Mucosa of stomach (tissue), 1 donor: ENCODE data around the gene KMO.

Experiments used
- H3K27me3 ChIP-seq: one replicate; pipeline ENCODE4 v1.7.0; 2013; ENCODE audit warnings: mild to moderate bottlenecking, low read length; ENCODE audit not compliant: control insufficient read depth, insufficient read depth
- H3K36me3 ChIP-seq: one replicate; pipeline ENCODE4 v1.7.0; 2013; ENCODE audit warnings: low read length; ENCODE audit not compliant: control insufficient read depth, insufficient read depth
- H3K4me1 ChIP-seq: one replicate; pipeline ENCODE4 v1.7.0; 2013; ENCODE audit warnings: mild to moderate bottlenecking, low read length; ENCODE audit not compliant: control insufficient read depth, insufficient read depth
- H3K4me3 ChIP-seq: one replicate; pipeline ENCODE4 v1.7.0; 2013; ENCODE audit warnings: low read length
- H3K9ac ChIP-seq: one replicate; pipeline ENCODE4 v1.7.0; 2013; ENCODE audit warnings: mild to moderate bottlenecking, low read length, moderate library complexity
- H3K9me3 ChIP-seq: one replicate; pipeline ENCODE4 v1.7.0; 2013; ENCODE audit warnings: mild to moderate bottlenecking, low read length, moderate library complexity; ENCODE audit not compliant: control insufficient read depth
- donor health status: Pancreatic carcinoma.

The KMO gene

DNA sequence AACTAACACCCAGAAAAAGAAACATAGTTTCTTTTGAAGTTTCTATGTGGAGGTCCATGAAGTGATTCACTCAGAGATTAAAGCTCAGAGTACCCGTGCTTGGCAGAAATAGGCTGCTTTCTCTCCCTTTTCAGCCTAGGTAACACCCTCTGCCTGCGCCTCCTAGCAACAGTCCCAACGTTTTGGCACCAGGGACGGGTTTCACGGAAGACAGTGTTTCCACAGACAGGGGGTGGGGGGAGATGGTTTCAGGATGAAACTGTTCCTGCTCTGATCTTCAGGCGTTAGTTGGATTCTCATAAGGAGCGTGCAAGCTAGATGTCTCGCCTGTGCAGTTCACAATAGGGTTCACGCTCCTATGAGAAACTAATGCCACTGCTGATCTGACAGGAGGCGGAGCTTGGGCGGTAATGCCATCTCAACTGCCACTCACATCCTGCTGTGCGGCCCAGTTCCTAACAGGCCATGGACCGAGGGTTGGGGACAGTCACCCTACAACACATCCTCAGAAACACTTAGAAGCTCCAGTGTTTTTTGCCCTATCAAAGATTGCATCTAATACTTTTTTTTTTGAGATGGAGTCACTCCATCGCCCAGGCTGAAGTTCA is 54.8 kb downstream of the KMO start:
- no peaks in the 10 kb centered on the region for H3K9me3 ChIP-seq
- H3K9ac ChIP-seq = no peak overlapping the region
- no peaks in the 10 kb centered on the region for H3K4me1 ChIP-seq
- no peaks in the 10 kb centered on the region for H3K36me3 ChIP-seq
- H3K27me3 ChIP-seq = no peaks in the 10 kb centered on the region
- H3K4me3 ChIP-seq = no peak overlapping the region

DNA sequence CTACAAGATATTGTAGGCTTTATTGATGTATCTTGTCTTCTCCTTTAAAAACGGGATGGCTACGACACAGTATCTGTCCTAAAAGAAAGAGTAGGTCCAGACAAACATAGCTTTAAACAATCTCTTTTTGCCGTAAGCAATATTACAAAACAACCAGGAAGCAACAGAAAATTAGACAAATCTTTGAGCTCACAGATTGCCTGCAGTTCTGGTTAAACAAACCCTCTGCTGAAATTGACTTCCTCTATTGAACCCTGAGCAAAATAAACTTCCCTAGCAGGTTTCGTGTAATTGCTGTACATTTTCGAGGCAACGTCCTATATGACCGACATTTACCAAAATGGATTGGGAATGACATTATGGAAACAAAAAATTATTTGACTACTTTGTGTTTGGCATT is 57.3 kb downstream of the KMO start:
- no peaks in the 10 kb centered on the region for H3K27me3 ChIP-seq
- H3K9me3 ChIP-seq = no peaks in the 10 kb centered on the region
- H3K36me3 ChIP-seq = no peaks in the 10 kb centered on the region
- no peak overlapping the region for H3K4me3 ChIP-seq
- no peaks in the 10 kb centered on the region for H3K4me1 ChIP-seq
- no peak overlapping the region for H3K9ac ChIP-seq

- Histone ChIP-seq H3K27me3 (no peaks in the 10 kb centered on the region), H3K36me3 (no peaks in the 10 kb centered on the region), H3K4me3 (no peak overlapping the region), H3K9me3 (no peaks in the 10 kb centered on the region), H3K9ac (no peak overlapping the region), H3K4me1 (no peaks in the 10 kb centered on the region)
These were observed 58.5 kb downstream of the KMO start for GRCh38 chr1:241590719-241591118.

GRCh38 chr1:241591317-241591716 is 59.1 kb downstream of the KMO start:
- no peaks in the 10 kb centered on the region for H3K36me3 ChIP-seq
- no peaks in the 10 kb centered on the region for H3K27me3 ChIP-seq
- no peaks in the 10 kb centered on the region for H3K4me1 ChIP-seq
- H3K9ac ChIP-seq = no peak overlapping the region
- no peak overlapping the region for H3K4me3 ChIP-seq
- H3K9me3 ChIP-seq = no peaks in the 10 kb centered on the region

- Histone ChIP-seq H3K9ac (no peak overlapping the region), H3K27me3 (no peaks in the 10 kb centered on the region), H3K4me1 (no peaks in the 10 kb centered on the region), H3K36me3 (no peaks in the 10 kb centered on the region), H3K4me3 (no peak overlapping the region), H3K9me3 (no peaks in the 10 kb centered on the region)
These were observed 59.6 kb downstream of the KMO start for GRCh38 chr1:241591736-241592135.

DNA sequence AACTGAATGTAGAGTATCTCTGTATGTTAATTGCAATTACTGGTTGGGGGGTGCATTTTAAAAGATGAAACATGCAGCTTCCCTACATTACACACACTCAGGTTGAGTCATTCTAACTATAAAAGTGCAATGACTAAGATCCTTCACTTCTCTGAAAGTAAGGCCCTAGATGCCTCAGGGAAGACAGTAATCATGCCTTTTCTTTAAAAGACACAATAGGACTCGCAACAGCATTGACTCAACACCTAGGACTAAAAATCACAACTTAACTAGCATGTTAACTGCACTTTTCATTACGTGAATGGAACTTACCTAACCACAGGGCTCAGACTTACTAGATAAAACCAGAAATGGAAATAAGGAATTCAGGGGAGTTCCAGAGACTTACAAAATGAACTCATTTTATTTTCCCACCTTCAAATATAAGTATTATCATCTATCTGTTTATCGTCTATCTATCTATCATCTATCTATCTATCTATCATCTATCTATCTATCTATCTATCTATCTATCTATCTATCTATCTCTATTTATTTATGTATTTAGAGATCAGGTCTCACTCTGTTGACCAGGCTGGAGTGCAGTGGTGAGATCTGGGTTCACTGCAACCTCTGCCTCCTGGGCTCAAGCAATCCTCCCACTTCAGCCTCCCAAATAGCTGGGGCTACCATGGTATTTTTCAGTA is 60.2 kb downstream of the KMO start:
- H3K9ac ChIP-seq = no peak overlapping the region
- no peaks in the 10 kb centered on the region for H3K27me3 ChIP-seq
- H3K9me3 ChIP-seq = no peaks in the 10 kb centered on the region
- no peaks in the 10 kb centered on the region for H3K36me3 ChIP-seq
- H3K4me1 ChIP-seq = no peaks in the 10 kb centered on the region
- no peak overlapping the region for H3K4me3 ChIP-seq

GRCh38 chr1:241593186-241593585 is 61.0 kb downstream of the KMO start:
- H3K4me1 ChIP-seq = no peaks in the 10 kb centered on the region
- no peaks in the 10 kb centered on the region for H3K36me3 ChIP-seq
- H3K9ac ChIP-seq = no peak overlapping the region
- H3K27me3 ChIP-seq = no peaks in the 10 kb centered on the region
- no peaks in the 10 kb centered on the region for H3K9me3 ChIP-seq
- no peak overlapping the region for H3K4me3 ChIP-seq

GRCh38 chr1:241596633-241597032 is 64.5 kb downstream of the KMO start:
- Histone ChIP-seq H3K4me3 (no peak overlapping the region), H3K9me3 (no peaks in the 10 kb centered on the region), H3K9ac (no peak overlapping the region)

DNA sequence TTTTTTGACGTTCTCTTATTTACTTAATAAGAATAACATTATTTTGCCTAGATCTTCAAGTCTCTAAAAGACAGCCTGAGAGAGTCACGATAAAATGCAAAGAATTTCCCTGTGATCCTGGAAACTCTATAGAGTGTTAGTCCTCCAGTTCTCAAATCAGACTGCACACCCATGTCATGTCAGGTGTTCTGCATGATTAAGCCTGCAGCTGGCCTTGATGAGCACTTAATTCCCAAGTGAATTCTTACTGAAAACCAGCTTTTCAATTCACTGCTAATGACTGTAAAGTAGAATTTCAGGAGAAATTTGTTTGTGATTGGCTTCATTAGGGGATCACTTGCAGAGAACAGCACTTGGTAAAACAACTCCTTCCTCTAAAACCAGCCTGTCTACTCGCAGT is 66.1 kb downstream of the KMO start:
- Histone ChIP-seq H3K9ac (no peak overlapping the region), H3K4me1 (no peaks in the 10 kb centered on the region), H3K9me3 (no peaks in the 10 kb centered on the region), H3K36me3 (no peaks in the 10 kb centered on the region), H3K4me3 (no peak overlapping the region), H3K27me3 (no peaks in the 10 kb centered on the region)

More at GRCh38 chr1:241596633-241597032, 64.5 kb downstream of the KMO start:
- Histone ChIP-seq H3K36me3 (no peaks in the 10 kb centered on the region), H3K27me3 (no peaks in the 10 kb centered on the region), H3K4me1 (no peaks in the 10 kb centered on the region)

DNA sequence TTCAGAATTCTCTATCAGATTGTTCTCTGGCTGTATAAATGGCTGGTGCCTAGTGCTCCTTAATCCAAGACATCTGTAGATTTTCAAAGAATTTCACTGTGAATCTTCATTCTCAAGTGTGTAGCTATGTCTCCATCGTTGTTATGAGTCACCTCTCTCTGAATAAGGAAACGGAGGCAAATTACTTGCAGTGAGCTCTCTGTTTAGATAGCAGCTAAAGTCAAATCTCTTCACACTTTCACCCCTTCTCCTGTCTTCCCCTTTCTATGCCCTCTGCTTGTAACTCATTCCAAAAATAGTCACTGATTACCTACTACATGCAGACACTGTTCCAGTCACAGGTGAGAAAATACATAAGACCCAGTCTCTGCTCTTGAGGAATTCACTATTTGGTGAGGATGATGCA is 68.3 kb downstream of the KMO start:
- Histone ChIP-seq H3K9ac (no peak overlapping the region), H3K27me3 (no peaks in the 10 kb centered on the region), H3K4me3 (no peak overlapping the region), H3K36me3 (no peaks in the 10 kb centered on the region), H3K9me3 (no peaks in the 10 kb centered on the region), H3K4me1 (no peaks in the 10 kb centered on the region)

- H3K4me3 ChIP-seq = no peak overlapping the region
- H3K36me3 ChIP-seq = no peaks in the 10 kb centered on the region
- H3K9ac ChIP-seq = no peak overlapping the region
- no peaks in the 10 kb centered on the region for H3K4me1 ChIP-seq
- no peaks in the 10 kb centered on the region for H3K27me3 ChIP-seq
- no peaks in the 10 kb centered on the region for H3K9me3 ChIP-seq
These were observed 71.6 kb downstream of the KMO start for GRCh38 chr1:241603731-241604245.

GRCh38 chr1:241605146-241605805 is 73.1 kb downstream of the KMO start:
- Histone ChIP-seq H3K36me3 (no peaks in the 10 kb centered on the region), H3K4me3 (no peak overlapping the region), H3K4me1 (peaks cover 4% of the 10 kb centered on the region), H3K27me3 (no peaks in the 10 kb centered on the region), H3K9ac (no peak overlapping the region), H3K9me3 (no peaks in the 10 kb centered on the region)
